Endothelial cell (in vitro differentiated cells): Measurements from ENCODE around the gene WASHC2C. TPM values are rescaled to one million over a fixed set of nuclear protein-coding genes. Genes with fewer than 3 reads are reported as not detected.
"Not testable (repeated sequence)": the region's sequence is repeated elsewhere in the genome, so short reads cannot be mapped to it uniquely, and the experiment has no call there.

Source experiments
- DNase-seq: peaks from one replicate; pipeline ENCODE4 v3.0.0; 2021; ENCODE audit warnings: low spot score
- H3K27ac Mint-ChIP-seq: one replicate; pipeline ENCODE4 v1.8.0; 2021; ENCODE audit warnings: mixed read lengths, inconsistent platforms; ENCODE audit not compliant: unreplicated experiment
- H3K27me3 Mint-ChIP-seq: one replicate; pipeline ENCODE4 v1.8.0; 2021; ENCODE audit warnings: mild to moderate bottlenecking, moderate library complexity, mixed read lengths, inconsistent platforms; ENCODE audit not compliant: unreplicated experiment
- H3K36me3 Mint-ChIP-seq: one replicate; pipeline ENCODE4 v1.8.0; 2021; ENCODE audit warnings: mild to moderate bottlenecking, low read depth, mixed read lengths, inconsistent platforms; ENCODE audit not compliant: unreplicated experiment
- H3K4me1 Mint-ChIP-seq: one replicate; pipeline ENCODE4 v1.8.0; 2021; ENCODE audit warnings: mild to moderate bottlenecking, mixed read lengths, inconsistent platforms; ENCODE audit not compliant: unreplicated experiment
- H3K4me3 Mint-ChIP-seq: one replicate; pipeline ENCODE4 v1.8.0; 2021; ENCODE audit warnings: mild to moderate bottlenecking, mixed read lengths, inconsistent platforms; ENCODE audit not compliant: unreplicated experiment
- H3K9me3 Mint-ChIP-seq: one replicate; pipeline ENCODE4 v1.8.0; 2021; ENCODE audit warnings: mixed read lengths, inconsistent platforms; ENCODE audit not compliant: unreplicated experiment
- total RNA-seq: library from RNA; stranded (reverse); fragmentation: NEBNext Ultra II Directional; extraction: Animal tissue kit (Norgen Biotek cat#: 25700); gene quantifications from one replicate; pipeline ENCODE4 v1.2.1, GENCODE V29; 2021; ENCODE audit not compliant: unreplicated experiment

WASHC2C gene
- total RNA-seq, 1 donor from 2014 or later: 95.2 TPM

GRCh38 chr10:45734867-45735266, 7.8 kb downstream of the WASHC2C start:
- not testable (repeated sequence) for H3K9me3 Mint-ChIP-seq, H3K27ac Mint-ChIP-seq, H3K4me3 Mint-ChIP-seq, DNase-seq, H3K27me3 Mint-ChIP-seq, H3K36me3 Mint-ChIP-seq, H3K4me1 Mint-ChIP-seq

- H3K36me3 Mint-ChIP-seq, H3K9me3 Mint-ChIP-seq, H3K4me3 Mint-ChIP-seq, DNase-seq, H3K27ac Mint-ChIP-seq, H3K4me1 Mint-ChIP-seq, H3K27me3 Mint-ChIP-seq: not testable (repeated sequence)
Measured at GRCh38 chr10:45741559-45741958, 14.5 kb downstream of the WASHC2C start.

- H3K4me3 Mint-ChIP-seq, H3K27ac Mint-ChIP-seq, DNase-seq, H3K4me1 Mint-ChIP-seq, H3K9me3 Mint-ChIP-seq, H3K36me3 Mint-ChIP-seq, H3K27me3 Mint-ChIP-seq: not testable (repeated sequence)
Measured at GRCh38 chr10:45742014-45742413, 14.9 kb downstream of the WASHC2C start.

GRCh38 chr10:45751141-45751540, 24.1 kb downstream of the WASHC2C start:
- H3K9me3 Mint-ChIP-seq, DNase-seq, H3K4me1 Mint-ChIP-seq, H3K4me3 Mint-ChIP-seq, H3K27ac Mint-ChIP-seq, H3K36me3 Mint-ChIP-seq, H3K27me3 Mint-ChIP-seq: not testable (repeated sequence)

GRCh38 chr10:45752210-45752609, 25.1 kb downstream of the WASHC2C start:
- not testable (repeated sequence) for H3K4me3 Mint-ChIP-seq, H3K27ac Mint-ChIP-seq, H3K36me3 Mint-ChIP-seq, H3K4me1 Mint-ChIP-seq, H3K27me3 Mint-ChIP-seq, H3K9me3 Mint-ChIP-seq, DNase-seq

GRCh38 chr10:45753979-45754495, 27.0 kb downstream of the WASHC2C start:
- not testable (repeated sequence) for H3K4me3 Mint-ChIP-seq, H3K27ac Mint-ChIP-seq, H3K9me3 Mint-ChIP-seq, DNase-seq, H3K27me3 Mint-ChIP-seq, H3K36me3 Mint-ChIP-seq, H3K4me1 Mint-ChIP-seq

- not testable (repeated sequence) for H3K36me3 Mint-ChIP-seq, H3K4me1 Mint-ChIP-seq, DNase-seq
Measured at GRCh38 chr10:45755083-45755482, 28.0 kb downstream of the WASHC2C start.

GRCh38 chr10:45756065-45756464, 29.0 kb downstream of the WASHC2C start:
- not testable (repeated sequence) for DNase-seq, H3K4me3 Mint-ChIP-seq, H3K27me3 Mint-ChIP-seq, H3K4me1 Mint-ChIP-seq, H3K9me3 Mint-ChIP-seq, H3K27ac Mint-ChIP-seq, H3K36me3 Mint-ChIP-seq

More at GRCh38 chr10:45755083-45755482, 28.0 kb downstream of the WASHC2C start:
- not testable (repeated sequence) for H3K4me3 Mint-ChIP-seq, H3K9me3 Mint-ChIP-seq, H3K27me3 Mint-ChIP-seq, H3K27ac Mint-ChIP-seq

- not testable (repeated sequence) for H3K27ac Mint-ChIP-seq, DNase-seq, H3K4me1 Mint-ChIP-seq, H3K4me3 Mint-ChIP-seq, H3K9me3 Mint-ChIP-seq, H3K27me3 Mint-ChIP-seq, H3K36me3 Mint-ChIP-seq
Measured at GRCh38 chr10:45757661-45758396, 30.8 kb downstream of the WASHC2C start.

- H3K9me3 Mint-ChIP-seq, H3K27ac Mint-ChIP-seq, H3K4me1 Mint-ChIP-seq, DNase-seq, H3K27me3 Mint-ChIP-seq, H3K36me3 Mint-ChIP-seq, H3K4me3 Mint-ChIP-seq: not testable (repeated sequence)
Measured at GRCh38 chr10:45761622-45762021, 34.6 kb downstream of the WASHC2C start.

GRCh38 chr10:45763037-45763436, 36.0 kb downstream of the WASHC2C start:
- not testable (repeated sequence) for H3K36me3 Mint-ChIP-seq, H3K9me3 Mint-ChIP-seq, H3K27ac Mint-ChIP-seq, H3K27me3 Mint-ChIP-seq, DNase-seq, H3K4me3 Mint-ChIP-seq, H3K4me1 Mint-ChIP-seq

- H3K27ac Mint-ChIP-seq, H3K4me1 Mint-ChIP-seq, H3K27me3 Mint-ChIP-seq, H3K36me3 Mint-ChIP-seq, H3K4me3 Mint-ChIP-seq, H3K9me3 Mint-ChIP-seq, DNase-seq: not testable (repeated sequence)
Measured at GRCh38 chr10:45768334-45768733, 41.3 kb downstream of the WASHC2C start.
